ENCODE data around the gene ATMIN. TPM values are rescaled to one million over a fixed set of nuclear protein-coding genes. Genes with fewer than 3 reads are reported as not detected.
A peak's percentile ranks its signal among the peaks of the same experiment; 100 is the strongest.

Gene ATMIN
- total RNA-seq, 3 donors from 2014 or later: 27.3 to 34.0 (median 31.4) TPM

DNA sequence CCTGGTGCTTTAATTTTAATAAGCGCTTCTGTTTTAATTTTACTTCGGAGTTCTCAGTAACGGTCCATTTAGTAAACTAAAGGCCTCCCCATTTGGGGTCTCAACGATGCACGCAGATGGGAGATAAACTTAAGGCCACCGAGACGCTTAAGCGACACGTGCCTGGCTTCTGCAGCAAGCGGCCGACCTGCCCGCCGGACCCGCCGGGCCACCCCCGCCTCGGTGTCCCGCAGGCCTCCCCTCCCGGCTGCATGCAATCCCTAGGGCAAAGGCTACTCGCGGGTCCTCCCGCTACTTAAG, 60.0 kb downstream of the ATMIN start:
- no peaks in the 10 kb centered on the region for H3K9me3 ChIP-seq
- intact Hi-C loops (cut with DNase I, micrococcal nuclease): no loop called here
- H3K4me1 ChIP-seq (ENCODE audit: low read depth): peaks cover 10% of the 10 kb centered on the region
- ATAC-seq (peak; percentile 4), DNase-seq (no peak)
- peaks cover 4% of the 10 kb centered on the region for H3K36me3 ChIP-seq (ENCODE audit: low read depth)
- H3K4me3 ChIP-seq: peak overlapping the region; percentile 67
- TF ChIP-seq, protein P1, sequence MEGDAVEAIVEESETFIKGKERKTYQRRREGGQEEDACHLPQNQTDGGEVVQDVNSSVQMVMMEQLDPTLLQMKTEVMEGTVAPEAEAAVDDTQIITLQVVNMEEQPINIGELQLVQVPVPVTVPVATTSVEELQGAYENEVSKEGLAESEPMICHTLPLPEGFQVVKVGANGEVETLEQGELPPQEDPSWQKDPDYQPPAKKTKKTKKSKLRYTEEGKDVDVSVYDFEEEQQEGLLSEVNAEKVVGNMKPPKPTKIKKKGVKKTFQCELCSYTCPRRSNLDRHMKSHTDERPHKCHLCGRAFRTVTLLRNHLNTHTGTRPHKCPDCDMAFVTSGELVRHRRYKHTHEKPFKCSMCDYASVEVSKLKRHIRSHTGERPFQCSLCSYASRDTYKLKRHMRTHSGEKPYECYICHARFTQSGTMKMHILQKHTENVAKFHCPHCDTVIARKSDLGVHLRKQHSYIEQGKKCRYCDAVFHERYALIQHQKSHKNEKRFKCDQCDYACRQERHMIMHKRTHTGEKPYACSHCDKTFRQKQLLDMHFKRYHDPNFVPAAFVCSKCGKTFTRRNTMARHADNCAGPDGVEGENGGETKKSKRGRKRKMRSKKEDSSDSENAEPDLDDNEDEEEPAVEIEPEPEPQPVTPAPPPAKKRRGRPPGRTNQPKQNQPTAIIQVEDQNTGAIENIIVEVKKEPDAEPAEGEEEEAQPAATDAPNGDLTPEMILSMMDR (IDR thresholded peaks at IDR 0.05): no peak

DNA sequence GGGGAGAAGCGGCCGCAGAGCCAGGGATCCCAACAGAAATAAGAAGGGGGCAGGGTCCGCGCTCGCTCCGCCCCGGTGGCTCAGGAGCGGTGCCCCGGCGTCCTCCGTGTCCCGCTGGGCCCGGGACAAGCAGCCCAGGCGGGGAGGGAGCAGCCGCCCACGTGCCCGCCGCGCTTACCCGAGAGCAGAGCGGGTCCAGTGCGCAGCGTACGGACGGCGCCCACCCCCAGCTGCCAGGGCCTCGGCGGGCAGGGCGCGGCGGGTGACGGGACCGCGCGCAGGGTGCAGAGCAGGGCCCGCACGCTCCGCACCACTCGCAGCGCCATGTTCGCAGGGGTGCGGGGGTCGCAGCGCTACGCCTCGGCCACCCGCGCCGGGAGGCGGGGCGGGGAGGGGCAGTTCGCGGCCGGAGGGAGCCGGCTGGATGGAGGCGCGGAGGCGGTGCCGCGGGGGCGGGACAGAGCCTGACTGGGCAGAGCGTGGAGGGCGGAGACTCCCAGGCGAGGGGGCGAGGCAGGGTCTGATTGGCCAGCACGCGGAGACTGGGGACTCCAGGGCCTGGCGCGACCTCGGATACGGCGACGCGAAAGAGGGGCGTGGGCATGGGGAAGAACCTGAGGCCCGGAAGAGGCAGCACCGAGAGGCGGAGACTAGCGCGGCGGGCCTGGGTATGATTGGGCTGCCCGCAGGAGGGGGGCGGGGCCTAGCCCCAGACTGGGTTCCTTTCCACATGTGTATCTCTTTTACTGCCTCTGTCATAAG, 60.5 kb downstream of the ATMIN start, which contains the start of gene GCSH:
Gene GCSH, minus strand, starts transcription at position 443 of the 762 bp plus-strand sequence. Its CDS starts 117 bp downstream, at position 326.
- intact Hi-C loops (cut with DNase I, micrococcal nuclease): no loop called here
- ATAC-seq: peak; percentile 99
- peak within 1 kb of the TSS; percentile 67 for H3K4me3 ChIP-seq

DNA sequence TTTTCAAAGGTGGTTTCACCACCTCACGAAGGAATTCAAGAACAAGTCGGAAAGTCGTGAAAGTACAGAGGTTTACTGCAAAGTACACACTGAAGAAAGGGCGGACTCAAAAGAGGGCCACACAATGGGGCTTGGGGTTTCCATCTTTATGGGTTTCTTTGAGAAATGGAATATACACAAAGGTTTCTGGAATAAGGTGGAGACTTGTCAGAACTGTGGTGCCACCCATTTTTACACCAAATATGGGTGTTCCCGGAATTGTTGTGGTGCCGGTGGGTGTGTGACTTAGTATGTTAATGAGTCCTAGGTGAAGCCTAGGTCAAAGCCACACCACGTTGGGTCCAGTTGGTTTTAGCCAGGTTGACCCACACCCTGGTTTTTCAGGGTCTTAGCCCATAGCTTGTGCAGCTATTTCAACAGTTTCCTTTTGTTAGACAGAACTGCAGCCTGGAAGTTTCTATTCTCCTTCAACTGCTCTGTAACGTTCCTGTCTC, 61.1 kb downstream of the ATMIN start:
- ATAC-seq: peak; percentile 14
- TF ChIP-seq, protein P1 (IDR thresholded peaks at IDR 0.05): no peak
- peak in 2 of 3 donors; percentile 34 to 56 for DNase-seq

More for the DNA sequence above, 60.5 kb downstream of the ATMIN start, which contains the start of gene GCSH:
- TF ChIP-seq, protein P1 (IDR thresholded peaks at IDR 0.05): no peak
- peaks cover 4% of the 10 kb centered on the region for H3K36me3 ChIP-seq (ENCODE audit: low read depth)
- H3K4me1 ChIP-seq (ENCODE audit: low read depth): peaks cover 10% of the 10 kb centered on the region
- peak; percentile 99 to 100 (median 99) for DNase-seq
- no peaks in the 10 kb centered on the region for H3K9me3 ChIP-seq

More for the DNA sequence above, 61.1 kb downstream of the ATMIN start:
- Histone ChIP-seq H3K36me3 (ENCODE audit: low read depth) (peaks cover 4% of the 10 kb centered on the region), H3K4me3 (peak overlapping the region; percentile 67), H3K9me3 (no peaks in the 10 kb centered on the region), H3K4me1 (ENCODE audit: low read depth) (peaks cover 10% of the 10 kb centered on the region)
- intact Hi-C loops (cut with DNase I, micrococcal nuclease): no loop called here

Other genes with a start within 250 kb of the ATMIN start
- 1 to 10 TPM; 6.3 to 8.9 (median 7.5) TPM for gene CDYL2, start 231.2 kb upstream of the ATMIN start, total RNA-seq
- 10 to 100 TPM; 42.1 to 52.7 (median 51.9) TPM for gene CMC2, start 29.0 kb upstream of the ATMIN start, total RNA-seq
- 10 to 100 TPM in 1 of 3 donors, 1 to 10 TPM in 2; 7.1 to 13.4 (median 7.6) TPM for gene CENPN, start 28.6 kb upstream of the ATMIN start, total RNA-seq
- gene C16orf46, start 41.4 kb downstream of the ATMIN start, total RNA-seq: 1 to 10 TPM in 1 of 3 donors, under 1 TPM in 2; 0.39 to 1.6 (median 0.58) TPM
- 10 to 100 TPM; 14.2 to 18.3 (median 18.0) TPM for gene GCSH, start 60.6 kb downstream of the ATMIN start, total RNA-seq
- gene BCO1, start 202.8 kb downstream of the ATMIN start, total RNA-seq: 1 to 10 TPM; 2.2 to 6.5 (median 4.5) TPM